SK-N-MC (cell line): ENCODE measurements around the gene SVOPL.

Experiments
- DNase-seq: peaks from one replicate; pipeline ENCODE4 v3.0.0-alpha.2; 2011; ENCODE audit warnings: low read depth, low spot score
- H3K27ac ChIP-seq: fragments of 200-600 bp; sonication (generic); 2 replicates; pipeline ENCODE4 v1.5.1; 2016; ENCODE audit warnings: mixed run types
- H3K36me3 ChIP-seq: fragments of 200-600 bp; sonication (generic); 2 replicates; pipeline ENCODE4 v1.6.1; 2017; ENCODE audit warnings: antibody characterized with exemption, low read length, mixed read lengths; ENCODE audit not compliant: insufficient read depth
- H3K4me3 ChIP-seq: fragments of 200-600 bp; sonication (generic); 2 replicates; pipeline ENCODE4 v1.5.1; 2016
- H3K9ac ChIP-seq: fragments of 200-600 bp; sonication (generic); 2 replicates; pipeline ENCODE4 v1.8.0; 2017; ENCODE audit warnings: mixed run types, mixed read lengths; ENCODE audit not compliant: insufficient read length
- H3K9me3 ChIP-seq: fragments of 200-600 bp; sonication (generic); 2 replicates; pipeline ENCODE4 v1.6.1; 2017; ENCODE audit warnings: low read depth, mild to moderate bottlenecking, antibody characterized with exemption, low read length, moderate library complexity, mixed read lengths
- EZH2 ChIP-seq: fragments of 200-600 bp; sonication (generic); IDR thresholded peaks from one replicate; pipeline ENCODE4 v1.6.1; 2017; ENCODE audit warnings: antibody characterized with exemption
- FOXP2 ChIP-seq: optimal IDR thresholded peaks from 2 replicates; pipeline ENCODE3; 2011; ENCODE audit warnings: mild to moderate bottlenecking, moderate library complexity; ENCODE audit not compliant: insufficient read depth; ENCODE audit errors: extremely low read length, control extremely low read depth
- POLR2AphosphoS5 ChIP-seq: IDR thresholded peaks from 2 replicates; pipeline ENCODE4 v1.6.1; 2012; ENCODE audit warnings: mild to moderate bottlenecking, low read depth, low read length, borderline replicate concordance

Gene SVOPL

DNA sequence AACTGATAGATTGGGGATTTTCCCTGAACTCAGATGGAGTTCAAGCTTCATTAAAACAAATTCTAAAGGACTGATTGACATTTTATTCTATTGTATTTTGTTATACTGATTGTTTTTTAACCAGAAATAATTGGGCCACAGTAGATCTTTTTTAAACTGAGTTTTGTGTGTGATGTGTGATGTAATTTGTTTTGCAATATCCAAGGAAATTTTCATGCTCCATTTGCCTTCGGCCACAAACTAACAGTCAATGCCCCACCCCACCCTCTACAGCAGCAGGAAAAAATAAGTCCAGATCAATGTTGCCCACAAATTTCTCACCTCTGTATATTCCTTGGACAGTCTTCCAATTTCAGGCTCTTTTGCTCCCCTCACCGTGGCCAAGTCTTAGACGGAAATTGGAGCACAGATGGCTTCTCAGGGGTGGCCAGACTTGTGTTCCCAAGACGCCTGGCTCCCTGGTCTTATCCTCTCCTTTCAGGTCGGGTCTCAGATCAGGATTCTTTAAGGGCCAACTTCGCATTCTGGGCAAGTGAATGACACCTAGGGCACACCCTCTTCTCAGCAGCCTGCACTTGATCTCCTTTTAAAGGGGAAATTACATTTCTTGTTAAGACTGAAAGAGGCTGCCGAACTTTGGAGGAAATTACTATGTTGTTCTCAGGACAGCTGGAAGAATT, at the start of gene SVOPL:
Gene SVOPL (minus strand): TSS at position 506 of the 680 bp plus-strand sequence. CDS start 22,317 bp downstream, outside the sequence.
- H3K9me3 ChIP-seq: no peaks in the 10 kb centered on the region
- DNase-seq: no peak
- H3K4me3 ChIP-seq: no peak within 1 kb of the TSS
- H3K27ac ChIP-seq: no peak within 1 kb of the TSS
- no peaks in the 10 kb centered on the region for H3K36me3 ChIP-seq
- no peak within 1 kb of the TSS for H3K9ac ChIP-seq
- TF ChIP-seq POLR2AphosphoS5 (no peak), FOXP2 (no peak), EZH2 (no peak)

DNA sequence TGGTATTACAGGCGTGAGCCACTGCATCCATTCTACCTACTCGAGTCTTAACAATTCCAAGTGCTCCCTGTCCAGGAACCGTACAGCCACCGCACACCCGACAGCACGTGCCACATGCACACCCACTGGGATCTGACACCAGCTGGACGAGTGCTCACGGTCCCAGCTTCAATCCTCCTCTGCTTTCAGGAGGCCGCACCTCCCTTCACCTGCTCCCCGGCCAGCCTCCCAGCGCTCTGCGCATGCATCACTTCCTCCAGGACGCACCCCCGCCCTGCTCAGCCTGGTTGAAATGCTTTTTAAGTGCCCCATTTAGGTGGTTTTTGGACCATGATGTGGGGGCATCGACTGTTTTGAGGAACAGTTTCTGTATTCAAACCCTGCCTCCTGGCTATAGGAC, 49.3 kb upstream of the SVOPL start:
- Histone ChIP-seq H3K9me3 (no peaks in the 10 kb centered on the region), H3K4me3 (no peak overlapping the region), H3K36me3 (no peaks in the 10 kb centered on the region), H3K27ac (no peak overlapping the region), H3K9ac (no peak overlapping the region)
- TF ChIP-seq POLR2AphosphoS5 (no peak), FOXP2 (no peak), EZH2 (no peak)
- no peak for DNase-seq

- Histone ChIP-seq H3K36me3 (no peaks in the 10 kb centered on the region), H3K9ac (no peak overlapping the region), H3K27ac (no peak overlapping the region), H3K4me3 (no peak overlapping the region), H3K9me3 (no peaks in the 10 kb centered on the region)
- TF ChIP-seq EZH2 (no peak), POLR2AphosphoS5 (no peak), FOXP2 (no peak)
- DNase-seq: no peak
Measured at GRCh38 chr7:138749960-138750359, 48.8 kb upstream of the SVOPL start.

DNA sequence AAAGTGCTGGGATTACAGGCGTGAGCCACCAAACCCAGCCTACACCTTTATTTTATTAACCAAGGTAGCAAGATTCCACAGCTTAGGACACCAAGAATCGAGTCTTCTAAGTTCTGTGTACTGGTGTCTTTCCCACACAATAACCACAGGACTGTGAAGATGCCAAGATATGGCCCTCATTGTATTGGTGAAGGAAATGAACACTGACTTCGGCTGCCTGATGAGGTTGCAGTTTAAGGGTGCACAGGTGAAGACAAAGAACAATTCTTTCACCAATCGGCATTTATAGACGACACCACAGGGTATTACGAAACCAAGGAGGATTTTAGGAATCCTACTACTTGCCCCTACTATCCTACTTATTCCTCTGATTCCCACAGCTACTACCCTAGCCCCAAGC, 47.5 kb upstream of the SVOPL start:
- Histone ChIP-seq H3K9ac (no peak overlapping the region), H3K4me3 (no peak overlapping the region), H3K9me3 (no peaks in the 10 kb centered on the region), H3K36me3 (no peaks in the 10 kb centered on the region), H3K27ac (no peak overlapping the region)
- TF ChIP-seq FOXP2: no peak
- TF ChIP-seq EZH2: no peak
- no peak for TF ChIP-seq POLR2AphosphoS5
- DNase-seq: no peak

DNA sequence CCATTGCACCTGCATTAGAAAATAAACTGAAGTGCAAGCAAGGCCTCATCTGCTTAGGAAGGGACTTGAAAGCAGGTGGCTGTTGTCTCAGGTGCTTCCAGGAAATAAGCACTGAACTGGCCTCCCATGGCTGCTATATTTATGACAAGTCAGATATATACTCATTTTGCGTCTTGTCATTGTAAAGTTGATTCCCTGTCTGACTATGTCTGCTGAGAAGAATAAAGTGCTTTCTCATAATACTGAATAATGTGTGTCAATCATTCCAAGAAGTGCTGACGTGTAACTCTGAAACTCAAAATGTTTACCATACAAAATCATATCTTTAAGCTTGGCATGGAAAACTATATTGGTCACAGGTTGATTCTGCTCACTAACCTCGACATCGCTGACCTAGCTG, 44.9 kb upstream of the SVOPL start:
- Histone ChIP-seq H3K27ac (no peak overlapping the region), H3K9me3 (no peaks in the 10 kb centered on the region), H3K9ac (no peak overlapping the region)

DNA sequence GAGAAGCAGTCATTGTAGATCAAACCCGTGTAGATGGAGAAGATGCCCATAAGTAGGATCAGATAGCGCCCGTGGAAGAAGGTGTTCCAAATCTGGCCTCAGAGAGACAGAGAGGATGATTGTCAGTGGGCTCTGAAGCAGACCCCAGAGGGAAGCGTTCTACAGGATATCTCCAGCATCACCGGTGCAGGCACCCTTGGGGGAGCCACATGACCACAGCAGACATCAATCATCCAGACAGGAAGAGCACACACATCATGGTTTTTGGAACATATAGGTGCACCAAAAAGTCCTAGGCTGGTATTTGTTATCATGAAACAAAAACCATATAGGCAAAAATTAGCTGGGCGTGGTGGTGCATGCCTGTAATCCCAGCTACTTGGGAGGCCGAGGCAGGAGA, 44.0 kb upstream of the SVOPL start:
- H3K9ac ChIP-seq: no peak overlapping the region
- TF ChIP-seq EZH2 (no peak), POLR2AphosphoS5 (no peak), FOXP2 (no peak)
- H3K27ac ChIP-seq: no peak overlapping the region
- no peak for DNase-seq
- H3K9me3 ChIP-seq: no peaks in the 10 kb centered on the region
- H3K4me3 ChIP-seq: no peak overlapping the region
- H3K36me3 ChIP-seq: no peaks in the 10 kb centered on the region

More for the DNA sequence above, 44.9 kb upstream of the SVOPL start:
- Histone ChIP-seq H3K4me3 (no peak overlapping the region), H3K36me3 (no peaks in the 10 kb centered on the region)
- TF ChIP-seq FOXP2 (no peak), EZH2 (no peak), POLR2AphosphoS5 (no peak)
- DNase-seq: no peak

DNA sequence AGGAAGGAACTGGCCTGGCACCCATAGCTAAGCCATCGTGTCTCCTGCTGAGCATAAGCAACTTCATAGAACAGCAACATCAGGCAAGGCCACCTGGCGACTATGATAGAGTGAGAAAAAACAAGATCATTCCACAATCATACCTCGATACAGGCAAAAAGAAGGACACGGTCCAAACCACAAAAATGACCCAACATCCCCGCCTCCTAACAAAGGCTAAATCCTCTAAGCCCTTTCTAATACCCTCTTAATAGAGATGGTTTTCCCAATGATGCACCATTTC, 40.2 kb upstream of the SVOPL start:
- H3K9me3 ChIP-seq: no peaks in the 10 kb centered on the region
- H3K27ac ChIP-seq: no peak overlapping the region
- H3K9ac ChIP-seq: no peak overlapping the region
- no peak overlapping the region for H3K4me3 ChIP-seq
- TF ChIP-seq POLR2AphosphoS5 (no peak), EZH2 (no peak), FOXP2 (no peak)
- no peaks in the 10 kb centered on the region for H3K36me3 ChIP-seq
- DNase-seq: no peak

DNA sequence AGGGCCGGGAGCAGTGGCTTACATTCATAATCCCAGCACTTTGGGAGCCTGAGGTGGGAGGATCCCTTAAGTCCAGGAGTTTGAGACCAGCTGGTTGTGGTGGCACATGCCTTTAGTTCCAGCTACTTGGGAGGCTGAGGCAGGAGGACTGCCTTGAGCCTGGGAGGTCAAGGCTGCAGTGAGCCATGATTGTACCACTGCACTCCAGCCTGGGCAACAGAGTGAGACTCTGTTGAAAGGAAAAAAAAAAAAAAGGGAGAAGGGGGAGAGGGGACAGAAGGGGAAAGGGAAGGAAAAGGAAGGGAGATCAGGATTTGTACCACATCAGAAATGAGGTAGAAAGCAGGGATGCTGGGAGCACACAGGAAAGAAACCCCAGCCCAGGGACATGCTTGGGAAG, 38.7 kb upstream of the SVOPL start:
- no peak overlapping the region for H3K9ac ChIP-seq
- no peak overlapping the region for H3K27ac ChIP-seq
- H3K9me3 ChIP-seq: no peaks in the 10 kb centered on the region
- H3K36me3 ChIP-seq: no peaks in the 10 kb centered on the region
- TF ChIP-seq EZH2: no peak
- TF ChIP-seq POLR2AphosphoS5: no peak
- TF ChIP-seq FOXP2: no peak
- no peak for DNase-seq
- no peak overlapping the region for H3K4me3 ChIP-seq
